SU-DHL-6 (cell line): Measurements from ENCODE around the gene FBXO8.

Experiments used
- H2AFZ ChIP-seq: fragments of 200-600 bp; sonication (generic); 2 replicates; pipeline ENCODE4 v1.6.1; 2014; ENCODE audit warnings: low read depth, mild to moderate bottlenecking, moderate library complexity, mixed read lengths, antibody characterized with exemption, low read length; ENCODE audit not compliant: severe bottlenecking
- H3F3A ChIP-seq: fragments of 200-600 bp; shearing (Covaris generic); 2 replicates; pipeline ENCODE4 v1.6.0; 2016; ENCODE audit warnings: antibody characterized with exemption, mild to moderate bottlenecking; ENCODE audit not compliant: insufficient read depth
- H3K27ac ChIP-seq: fragments of 200-600 bp; sonication (generic); 2 replicates; pipeline ENCODE4 v1.5.1; 2016; ENCODE audit warnings: low read depth, mild to moderate bottlenecking, low read length, moderate library complexity, mixed read lengths
- H3K27me3 ChIP-seq: fragments of 200-600 bp; sonication (generic), shearing (Covaris generic); 2 replicates; pipeline ENCODE4 v1.6.0; 2014; ENCODE audit warnings: mild to moderate bottlenecking, low read length
- H3K36me3 ChIP-seq: fragments of 200-600 bp; sonication (generic); 2 replicates; pipeline ENCODE4 v1.6.1; 2014; ENCODE audit warnings: mild to moderate bottlenecking, low read length, mixed read lengths
- H3K4me2 ChIP-seq: fragments of 300-600, 200-600 bp; shearing (Covaris generic), sonication (generic); 2 replicates; pipeline ENCODE4 v1.6.0; 2014; ENCODE audit warnings: low read length, low read depth, mild to moderate bottlenecking; ENCODE audit not compliant: poor library complexity, severe bottlenecking
- H3K4me3 ChIP-seq: fragments of 200-600 bp; sonication (generic); 2 replicates; pipeline ENCODE4 v1.5.1; 2014; ENCODE audit warnings: antibody characterized with exemption, low read length, mild to moderate bottlenecking, mixed read lengths; ENCODE audit not compliant: insufficient read depth, poor library complexity, severe bottlenecking
- H3K79me2 ChIP-seq: fragments of 200-600 bp; sonication (generic); 2 replicates; pipeline ENCODE4 v1.6.1; 2014; ENCODE audit warnings: mild to moderate bottlenecking, low read length, moderate library complexity; ENCODE audit not compliant: insufficient read depth
- H3K9ac ChIP-seq: fragments of 200-600 bp; sonication (generic); 2 replicates; pipeline ENCODE4 v1.7.0; 2014; ENCODE audit warnings: mild to moderate bottlenecking, low read length
- H3K9me2 ChIP-seq: fragments of 200-600 bp; sonication (generic); replicated peaks from 2 replicates; pipeline ENCODE4 v1.6.1; 2014; ENCODE audit warnings: low read length; ENCODE audit not compliant: insufficient read depth
- H3K9me3 ChIP-seq: fragments of 200-600 bp; sonication (generic); 2 replicates; pipeline ENCODE4 v1.6.1; 2014; ENCODE audit warnings: low read length, mixed read lengths; ENCODE audit not compliant: insufficient read depth
- H4K20me1 ChIP-seq: fragments of 200-600 bp; sonication (generic); 2 replicates; pipeline ENCODE4 v1.6.1; 2014; ENCODE audit warnings: low read depth, mild to moderate bottlenecking, antibody characterized with exemption, low read length, moderate library complexity, mixed read lengths
- EZH2phosphoT487 ChIP-seq: fragments of 200-600 bp; sonication (generic), shearing (Covaris generic); conservative IDR thresholded peaks from 2 replicates; pipeline ENCODE4 v1.6.1; 2018; ENCODE audit warnings: mild to moderate bottlenecking, antibody characterized with exemption, low read length, moderate library complexity, mixed read lengths
- TF ChIP-seq, protein P1 (sequence below): fragments of 200-600 bp; sonication (generic); IDR thresholded peaks from one replicate; pipeline ENCODE4 v1.5.1; 2017; ENCODE audit warnings: antibody characterized with exemption, mild to moderate bottlenecking, low read length, moderate library complexity; ENCODE audit not compliant: insufficient read depth, poor library complexity, severe bottlenecking

Gene FBXO8

GRCh38 chr4:174213731-174214100 is 69.8 kb downstream of the FBXO8 start:
- Histone ChIP-seq H2AFZ (peak overlapping the region; percentile 40), H3K9me3 (no peaks in the 10 kb centered on the region), H3K27ac (no peak overlapping the region), H3K27me3 (no peaks in the 10 kb centered on the region), H3K4me3 (no peak overlapping the region), H3K36me3 (no peaks in the 10 kb centered on the region), H3K79me2 (no peaks in the 10 kb centered on the region), H4K20me1 (no peaks in the 10 kb centered on the region), H3K4me2 (peak overlapping the region; percentile 24), H3K9ac (no peak overlapping the region; the same call in 1 of the 2 replicates), H3K9me2 (no peaks in the 10 kb centered on the region), H3F3A (no peaks in the 10 kb centered on the region)
- TF ChIP-seq, protein P1, sequence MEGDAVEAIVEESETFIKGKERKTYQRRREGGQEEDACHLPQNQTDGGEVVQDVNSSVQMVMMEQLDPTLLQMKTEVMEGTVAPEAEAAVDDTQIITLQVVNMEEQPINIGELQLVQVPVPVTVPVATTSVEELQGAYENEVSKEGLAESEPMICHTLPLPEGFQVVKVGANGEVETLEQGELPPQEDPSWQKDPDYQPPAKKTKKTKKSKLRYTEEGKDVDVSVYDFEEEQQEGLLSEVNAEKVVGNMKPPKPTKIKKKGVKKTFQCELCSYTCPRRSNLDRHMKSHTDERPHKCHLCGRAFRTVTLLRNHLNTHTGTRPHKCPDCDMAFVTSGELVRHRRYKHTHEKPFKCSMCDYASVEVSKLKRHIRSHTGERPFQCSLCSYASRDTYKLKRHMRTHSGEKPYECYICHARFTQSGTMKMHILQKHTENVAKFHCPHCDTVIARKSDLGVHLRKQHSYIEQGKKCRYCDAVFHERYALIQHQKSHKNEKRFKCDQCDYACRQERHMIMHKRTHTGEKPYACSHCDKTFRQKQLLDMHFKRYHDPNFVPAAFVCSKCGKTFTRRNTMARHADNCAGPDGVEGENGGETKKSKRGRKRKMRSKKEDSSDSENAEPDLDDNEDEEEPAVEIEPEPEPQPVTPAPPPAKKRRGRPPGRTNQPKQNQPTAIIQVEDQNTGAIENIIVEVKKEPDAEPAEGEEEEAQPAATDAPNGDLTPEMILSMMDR: no peak
- no peak for TF ChIP-seq EZH2phosphoT487

DNA sequence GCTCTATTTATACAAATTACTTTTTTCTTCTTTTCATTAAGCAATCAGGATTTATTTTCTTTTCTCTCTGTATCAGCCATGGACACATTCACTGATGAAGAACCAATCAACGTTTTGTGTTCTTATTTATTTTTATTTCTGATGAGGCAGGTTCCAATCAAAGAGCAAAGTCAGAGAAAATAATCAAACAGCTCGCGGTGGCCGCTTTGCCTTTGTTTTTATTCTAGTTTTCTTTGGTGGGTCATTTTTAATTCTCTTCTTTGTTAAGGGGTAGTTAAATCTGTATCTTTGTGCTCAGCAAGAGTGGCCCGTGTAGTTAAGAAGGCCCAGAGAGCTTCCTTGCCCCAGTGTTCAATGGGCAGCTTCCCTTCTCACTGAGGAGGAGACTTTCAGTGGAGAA is 71.4 kb downstream of the FBXO8 start:
- Histone ChIP-seq H3K9me2 (no peaks in the 10 kb centered on the region), H3K4me2 (no peak overlapping the region), H4K20me1 (no peaks in the 10 kb centered on the region), H3K9me3 (no peaks in the 10 kb centered on the region), H3K9ac (no peak overlapping the region), H2AFZ (no peak overlapping the region), H3F3A (no peaks in the 10 kb centered on the region), H3K4me3 (no peak overlapping the region), H3K79me2 (no peaks in the 10 kb centered on the region), H3K27ac (no peak overlapping the region), H3K36me3 (no peaks in the 10 kb centered on the region), H3K27me3 (no peaks in the 10 kb centered on the region)
- TF ChIP-seq, protein P1: no peak
- no peak for TF ChIP-seq EZH2phosphoT487

- no peak overlapping the region for H3K9ac ChIP-seq
- no peak overlapping the region for H3K4me3 ChIP-seq
- H4K20me1 ChIP-seq: no peaks in the 10 kb centered on the region
Observed at GRCh38 chr4:174211622-174212044, 71.8 kb downstream of the FBXO8 start.

More at GRCh38 chr4:174211622-174212044, 71.8 kb downstream of the FBXO8 start:
- H2AFZ ChIP-seq: no peak overlapping the region
- no peaks in the 10 kb centered on the region for H3K36me3 ChIP-seq
- TF ChIP-seq EZH2phosphoT487: no peak
- TF ChIP-seq, protein P1: no peak
- no peak overlapping the region for H3K27ac ChIP-seq
- no peaks in the 10 kb centered on the region for H3F3A ChIP-seq
- no peaks in the 10 kb centered on the region for H3K79me2 ChIP-seq
- no peaks in the 10 kb centered on the region for H3K9me2 ChIP-seq
- no peak overlapping the region for H3K4me2 ChIP-seq
- H3K9me3 ChIP-seq: no peaks in the 10 kb centered on the region
- no peaks in the 10 kb centered on the region for H3K27me3 ChIP-seq
